ENCODE results near the gene SLC38A9. TPM values are rescaled to one million over a fixed set of nuclear protein-coding genes. Genes with fewer than 3 reads are reported as not detected.

SLC38A9 gene
- total RNA-seq, 1 donor from 2014 or later, result 49.9 TPM

- Mint-ChIP-seq H3K36me3 (ENCODE audit: insufficient read depth) (peaks cover 6% of the 10 kb centered on the region), H3K4me3 (ENCODE audit: low read depth) (no peak overlapping the region), H3K27ac (no peak overlapping the region), H3K4me1 (ENCODE audit: low read depth) (no peaks in the 10 kb centered on the region), H3K9me3 (ENCODE audit: low read depth) (no peaks in the 10 kb centered on the region), H3K27me3 (no peaks in the 10 kb centered on the region)
- DNase-seq (ENCODE audit: low spot score, unreplicated experiment), result no peak
- TF ChIP-seq CTCF (IDR thresholded peaks at IDR 0.05; ENCODE audit: unreplicated experiment), result no peak
Measured at GRCh38 chr5:55675119-55675518, 37.0 kb downstream of the SLC38A9 start.

- H3K9me3 Mint-ChIP-seq (ENCODE audit: low read depth), result no peaks in the 10 kb centered on the region
- no peak for TF ChIP-seq CTCF (IDR thresholded peaks at IDR 0.05; ENCODE audit: unreplicated experiment)
- peaks cover 6% of the 10 kb centered on the region for H3K36me3 Mint-ChIP-seq (ENCODE audit: insufficient read depth)
- no peaks in the 10 kb centered on the region for H3K27me3 Mint-ChIP-seq
- no peaks in the 10 kb centered on the region for H3K4me1 Mint-ChIP-seq (ENCODE audit: low read depth)
- no peak overlapping the region for H3K4me3 Mint-ChIP-seq (ENCODE audit: low read depth)
- DNase-seq (ENCODE audit: low spot score, unreplicated experiment), result no peak
- H3K27ac Mint-ChIP-seq, result no peak overlapping the region
Measured at GRCh38 chr5:55674340-55674739, 37.8 kb downstream of the SLC38A9 start.

GRCh38 chr5:55672477-55672911 is 39.6 kb downstream of the SLC38A9 start:
- Mint-ChIP-seq H3K4me1 (ENCODE audit: low read depth) (peaks cover 2% of the 10 kb centered on the region), H3K27ac (no peak overlapping the region)

GRCh38 chr5:55671975-55672374 is 40.1 kb downstream of the SLC38A9 start:
- no peak overlapping the region for H3K27ac Mint-ChIP-seq
- peaks cover 3% of the 10 kb centered on the region for H3K36me3 Mint-ChIP-seq (ENCODE audit: insufficient read depth)
- no peak overlapping the region for H3K4me3 Mint-ChIP-seq (ENCODE audit: low read depth)
- H3K27me3 Mint-ChIP-seq, result no peaks in the 10 kb centered on the region
- no peak for DNase-seq (ENCODE audit: low spot score, unreplicated experiment)
- peaks cover 2% of the 10 kb centered on the region for H3K4me1 Mint-ChIP-seq (ENCODE audit: low read depth)
- no peaks in the 10 kb centered on the region for H3K9me3 Mint-ChIP-seq (ENCODE audit: low read depth)
- TF ChIP-seq CTCF (IDR thresholded peaks at IDR 0.05; ENCODE audit: unreplicated experiment), result no peak

More at GRCh38 chr5:55672477-55672911, 39.6 kb downstream of the SLC38A9 start:
- DNase-seq (ENCODE audit: low spot score, unreplicated experiment), result no peak
- H3K4me3 Mint-ChIP-seq (ENCODE audit: low read depth), result no peak overlapping the region
- peaks cover 3% of the 10 kb centered on the region for H3K36me3 Mint-ChIP-seq (ENCODE audit: insufficient read depth)
- no peaks in the 10 kb centered on the region for H3K9me3 Mint-ChIP-seq (ENCODE audit: low read depth)
- no peak for TF ChIP-seq CTCF (IDR thresholded peaks at IDR 0.05; ENCODE audit: unreplicated experiment)
- H3K27me3 Mint-ChIP-seq, result no peaks in the 10 kb centered on the region

GRCh38 chr5:55668356-55668755 is 43.8 kb downstream of the SLC38A9 start:
- no peak for TF ChIP-seq CTCF (IDR thresholded peaks at IDR 0.05; ENCODE audit: unreplicated experiment)
- H3K27ac Mint-ChIP-seq, result no peak overlapping the region

More at GRCh38 chr5:55668356-55668755, 43.8 kb downstream of the SLC38A9 start:
- DNase-seq (ENCODE audit: low spot score, unreplicated experiment), result no peak
- no peak overlapping the region for H3K4me3 Mint-ChIP-seq (ENCODE audit: low read depth)
- no peaks in the 10 kb centered on the region for H3K27me3 Mint-ChIP-seq
- H3K9me3 Mint-ChIP-seq (ENCODE audit: low read depth), result no peaks in the 10 kb centered on the region
- H3K4me1 Mint-ChIP-seq (ENCODE audit: low read depth), result peaks cover 2% of the 10 kb centered on the region
- H3K36me3 Mint-ChIP-seq (ENCODE audit: insufficient read depth), result peaks cover 6% of the 10 kb centered on the region
